ENCODE data around the gene SPEF2.
"Not testable (repeated sequence)": the region's sequence is repeated elsewhere in the genome, so short reads cannot be mapped to it uniquely, and the experiment has no call there.

SPEF2 gene

GRCh38 chr5:35828082-35828598 is 210.5 kb downstream of the SPEF2 start:
- no peak for DNase-seq

GRCh38 chr5:35830587-35830986 is 212.9 kb downstream of the SPEF2 start:
- no peak for DNase-seq

GRCh38 chr5:35832762-35833161 is 215.1 kb downstream of the SPEF2 start:
- no peak for DNase-seq

- DNase-seq: no peak
Measured at GRCh38 chr5:35833224-35833623, 215.6 kb downstream of the SPEF2 start.

GRCh38 chr5:35835796-35836742 is 218.4 kb downstream of the SPEF2 start:
- DNase-seq: no peak

- no peak for DNase-seq
Measured at GRCh38 chr5:35838370-35839042, 220.8 kb downstream of the SPEF2 start.

GRCh38 chr5:35842856-35843255 is 225.2 kb downstream of the SPEF2 start:
- DNase-seq: no peak

GRCh38 chr5:35845508-35845907 is 227.8 kb downstream of the SPEF2 start:
- not testable (repeated sequence) for DNase-seq

- no peak for DNase-seq
Measured at GRCh38 chr5:35847491-35847890, 229.8 kb downstream of the SPEF2 start.

GRCh38 chr5:35847961-35848360 is 230.3 kb downstream of the SPEF2 start:
- DNase-seq: no peak

- no peak for DNase-seq
Measured at GRCh38 chr5:35849860-35850259, 232.2 kb downstream of the SPEF2 start.

- no peak for DNase-seq
Measured at GRCh38 chr5:35850967-35851680, 233.5 kb downstream of the SPEF2 start.

GRCh38 chr5:35852084-35852734 is 234.5 kb downstream of the SPEF2 start:
- DNase-seq: no peak

- no peak for DNase-seq
Measured at GRCh38 chr5:35852773-35853172, 235.1 kb downstream of the SPEF2 start.

GRCh38 chr5:35853631-35854030 is 236.0 kb downstream of the SPEF2 start:
- no peak for DNase-seq

- DNase-seq: no peak
Measured at GRCh38 chr5:35854248-35854647, 236.6 kb downstream of the SPEF2 start.

GRCh38 chr5:35855187-35855586 is 237.5 kb downstream of the SPEF2 start:
- DNase-seq: no peak

GRCh38 chr5:35856186-35856764 is 238.6 kb downstream of the SPEF2 start:
- DNase-seq: not testable (repeated sequence)

GRCh38 chr5:35856765-35857351 is 239.2 kb downstream of the SPEF2 start, which contains the start of gene IL7R:
IL7R (plus strand) TSS chr5:35856891; CDS start chr5:35856978, 87 bp downstream.
- no peak for DNase-seq

GRCh38 chr5:35857606-35858205 is 240.0 kb downstream of the SPEF2 start:
- DNase-seq: no peak

GRCh38 chr5:35859101-35859661 is 241.5 kb downstream of the SPEF2 start:
- no peak for DNase-seq

Data from NCI-H2029 treated with DMSO at 0.1 percent for 48 hours (cell line).